Suprapubic skin (tissue), 4 donors: ENCODE data around the gene LARP1B.

Experiments
- EP300 ChIP-seq: sonication (generic); formaldehyde crosslinking; IDR thresholded peaks from one replicate; pipeline ENCODE4 v1.6.1; 2017; ENCODE audit warnings: antibody characterized with exemption
- POLR2A ChIP-seq, 2 donors: fragments of 450-650 bp; IDR thresholded peaks; one replicate each; pipeline ENCODE4 v1.6.1; 2017; ENCODE audit warnings: antibody characterized with exemption in 2 of 2, mild to moderate bottlenecking in 2 of 2, moderate library complexity in 2 of 2
- POLR2AphosphoS5 ChIP-seq, 3 donors: sonication (generic); formaldehyde crosslinking; IDR thresholded peaks; one replicate each; pipeline ENCODE4 v1.6.1; 2017; ENCODE audit warnings: antibody characterized with exemption in 3 of 3
- TF ChIP-seq, protein P1 (sequence below), 2 donors: fragments of 200-600 bp in 1 of 2; fragments of 450-650 bp in 1 of 2; sonication (generic) in 1 of 2; IDR thresholded peaks; one replicate each; pipeline ENCODE4 v1.5.1; 2016 to 2019; ENCODE audit warnings: antibody characterized with exemption in 2 of 2, mild to moderate bottlenecking in 1 of 2, moderate library complexity in 1 of 2

GRCh38 chr4:128134925-128135324 is 73.8 kb downstream of the LARP1B start:
- TF ChIP-seq EP300 (no peak), POLR2A (IDR thresholded peaks at IDR 0.05) (no peak), POLR2AphosphoS5 (IDR thresholded peaks at IDR 0.05) (no peak)
- TF ChIP-seq, protein P1, sequence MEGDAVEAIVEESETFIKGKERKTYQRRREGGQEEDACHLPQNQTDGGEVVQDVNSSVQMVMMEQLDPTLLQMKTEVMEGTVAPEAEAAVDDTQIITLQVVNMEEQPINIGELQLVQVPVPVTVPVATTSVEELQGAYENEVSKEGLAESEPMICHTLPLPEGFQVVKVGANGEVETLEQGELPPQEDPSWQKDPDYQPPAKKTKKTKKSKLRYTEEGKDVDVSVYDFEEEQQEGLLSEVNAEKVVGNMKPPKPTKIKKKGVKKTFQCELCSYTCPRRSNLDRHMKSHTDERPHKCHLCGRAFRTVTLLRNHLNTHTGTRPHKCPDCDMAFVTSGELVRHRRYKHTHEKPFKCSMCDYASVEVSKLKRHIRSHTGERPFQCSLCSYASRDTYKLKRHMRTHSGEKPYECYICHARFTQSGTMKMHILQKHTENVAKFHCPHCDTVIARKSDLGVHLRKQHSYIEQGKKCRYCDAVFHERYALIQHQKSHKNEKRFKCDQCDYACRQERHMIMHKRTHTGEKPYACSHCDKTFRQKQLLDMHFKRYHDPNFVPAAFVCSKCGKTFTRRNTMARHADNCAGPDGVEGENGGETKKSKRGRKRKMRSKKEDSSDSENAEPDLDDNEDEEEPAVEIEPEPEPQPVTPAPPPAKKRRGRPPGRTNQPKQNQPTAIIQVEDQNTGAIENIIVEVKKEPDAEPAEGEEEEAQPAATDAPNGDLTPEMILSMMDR (IDR thresholded peaks at IDR 0.05) = no peak
